ENCODE results near the gene PGM2L1.

GRCh38 chr11:74377689-74378088 is 20.5 kb downstream of the PGM2L1 start:
- no peak for TF ChIP-seq MAZ (IDR thresholded peaks at IDR 0.05; ENCODE audit: borderline replicate concordance, low read depth, low read length)
- no peak for TF ChIP-seq MAZ (CRISPR knock-in tag; IDR thresholded peaks at IDR 0.05; ENCODE audit: low read depth)
- TF ChIP-seq POLR2AphosphoS2 (IDR thresholded peaks at IDR 0.05; ENCODE audit: low read depth, low read length): no peak
- TF ChIP-seq NR2F1 (CRISPR knock-in tag; IDR thresholded peaks at IDR 0.05): no peak
- no peak for TF ChIP-seq TAF1 (CRISPR knock-in tag; IDR thresholded peaks at IDR 0.05)
- no peak for TF ChIP-seq MAFK (conservative IDR thresholded peaks at IDR 0.05 in 1 of 2, IDR thresholded peaks at IDR 0.05 in 1 of 2; ENCODE audit: low read length in 2 of 2)
- no peak for TF ChIP-seq ZBTB1 (CRISPR knock-in tag; IDR thresholded peaks at IDR 0.05; ENCODE audit: borderline replicate concordance)
